NCI-H1105 (cell line): ENCODE data around the gene MYO3A.
"Not testable (repeated sequence)": the region's sequence is repeated elsewhere in the genome, so short reads cannot be mapped to it uniquely, and the experiment has no call there.

ENCODE experiments used
- DNase-seq: peaks from one replicate; lab custom pipeline; 2025; lab: John Stamatoyannopoulos, UW

Gene MYO3A

DNA sequence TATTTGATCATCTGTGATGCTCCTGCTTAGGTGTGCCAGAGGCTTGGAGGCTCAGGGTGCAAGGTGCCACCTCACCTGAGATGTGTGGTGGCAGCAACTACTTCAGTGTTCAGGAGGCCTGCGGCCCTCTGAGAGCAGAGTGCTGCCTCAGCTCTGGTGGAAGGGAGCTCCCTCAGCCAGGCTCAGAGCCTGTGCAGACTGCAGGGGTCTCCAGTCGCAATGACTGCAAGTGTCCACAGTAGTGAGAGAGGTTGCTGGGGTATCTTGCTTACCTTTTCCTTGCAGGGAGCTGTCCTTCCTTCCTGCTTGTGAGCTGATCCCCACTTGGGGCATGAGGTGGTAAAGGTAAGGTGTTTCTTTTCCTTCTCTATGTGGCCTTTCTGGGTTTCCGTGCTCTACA lies 151.5 kb downstream of the MYO3A start:
- DNase-seq, result no peak

DNA sequence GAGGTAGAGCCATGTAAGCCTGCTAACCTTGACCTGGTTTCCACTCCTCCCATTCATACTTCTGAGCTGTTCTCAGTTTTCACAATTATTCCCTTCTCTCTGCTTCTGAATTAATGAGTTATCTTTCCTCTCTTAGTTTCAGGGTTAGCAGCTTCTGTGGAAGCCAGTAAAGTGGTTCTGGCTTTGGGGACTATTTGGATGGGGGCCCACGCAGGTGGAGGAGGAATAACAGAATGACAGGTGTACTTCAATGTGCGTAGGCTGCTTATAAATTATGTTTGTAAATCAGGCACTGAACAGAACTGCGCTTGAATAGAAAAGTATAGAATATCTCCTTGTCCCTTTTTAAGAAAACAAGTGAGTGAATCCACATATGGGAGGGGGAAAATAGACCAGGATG lies 153.6 kb downstream of the MYO3A start:
- DNase-seq, result no peak

DNA sequence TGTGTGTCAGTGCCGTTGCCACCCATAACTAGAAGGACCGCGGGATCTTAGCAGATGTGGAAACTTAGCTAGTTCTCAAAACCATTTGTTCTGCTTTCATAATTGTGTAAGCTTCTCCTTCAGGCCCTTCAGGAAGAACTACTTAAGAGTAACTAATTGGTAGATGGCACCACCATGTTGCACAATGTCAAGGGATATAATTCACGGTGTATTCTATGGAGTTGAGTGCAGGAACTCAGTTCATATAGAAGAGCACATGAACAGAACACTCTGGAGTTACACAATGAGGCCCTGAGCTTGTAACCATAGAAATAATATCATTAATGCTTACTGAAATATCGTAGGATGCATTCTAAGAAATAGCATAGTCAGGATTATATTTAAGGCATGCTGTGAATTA lies 156.0 kb downstream of the MYO3A start:
- no peak for DNase-seq

DNA sequence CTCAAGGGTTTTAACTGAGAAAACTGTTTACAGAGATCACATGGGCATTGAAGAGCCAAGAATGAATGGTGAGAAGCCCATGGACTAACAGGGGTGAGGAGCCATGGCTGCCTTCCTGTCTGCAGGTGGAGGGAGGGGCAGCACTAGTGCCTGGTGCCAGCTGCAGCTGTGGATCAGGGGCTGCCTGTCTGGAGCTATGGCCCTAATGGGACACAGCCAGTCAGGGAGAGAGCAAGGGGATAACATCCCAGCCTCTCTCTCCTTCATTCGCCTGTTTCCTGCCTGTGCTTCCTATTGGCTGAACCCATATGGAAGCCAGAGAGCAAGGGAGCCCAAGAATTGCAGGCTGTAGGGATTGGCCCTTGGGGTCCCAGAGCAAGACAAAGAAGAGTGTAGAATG lies 156.7 kb downstream of the MYO3A start:
- no peak for DNase-seq

DNA sequence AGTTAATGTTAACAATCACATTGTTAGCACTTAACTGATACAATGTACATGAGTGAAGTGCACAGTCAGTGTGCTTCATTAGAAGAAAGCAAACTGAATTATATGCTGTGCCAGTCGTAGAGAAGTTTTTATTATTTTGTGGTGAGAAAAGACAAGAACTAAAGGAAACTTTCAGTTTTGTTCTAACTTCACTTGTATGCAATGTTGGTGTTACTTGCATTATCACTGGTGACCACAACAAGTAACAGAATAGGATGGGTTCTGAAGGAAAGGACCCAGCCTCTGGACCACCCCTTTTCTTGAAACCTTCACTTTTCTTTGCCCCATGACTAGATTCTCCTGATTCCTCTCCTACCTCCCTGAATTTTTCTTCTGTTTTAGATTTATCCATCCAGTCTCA lies 159.2 kb downstream of the MYO3A start:
- DNase-seq, result no peak

DNA sequence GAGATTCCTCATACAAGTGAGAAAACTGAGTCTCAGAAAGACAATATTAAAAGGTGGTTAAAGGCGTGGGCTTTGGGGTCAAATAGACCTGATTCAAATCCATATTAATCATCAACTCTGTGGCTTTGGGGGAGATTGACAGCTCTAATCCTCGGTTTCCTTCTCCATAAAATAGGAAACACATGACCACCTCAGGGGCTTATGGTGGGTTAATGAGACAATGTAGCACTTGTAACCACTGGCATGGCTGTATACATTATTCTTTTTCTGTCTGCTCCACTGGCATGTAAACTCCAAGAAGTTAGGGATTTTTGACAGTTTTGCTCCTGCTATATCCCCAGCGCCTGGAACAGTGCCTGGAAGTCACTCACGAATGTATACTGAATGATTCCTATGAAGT lies 161.8 kb downstream of the MYO3A start:
- DNase-seq, result no peak

DNA sequence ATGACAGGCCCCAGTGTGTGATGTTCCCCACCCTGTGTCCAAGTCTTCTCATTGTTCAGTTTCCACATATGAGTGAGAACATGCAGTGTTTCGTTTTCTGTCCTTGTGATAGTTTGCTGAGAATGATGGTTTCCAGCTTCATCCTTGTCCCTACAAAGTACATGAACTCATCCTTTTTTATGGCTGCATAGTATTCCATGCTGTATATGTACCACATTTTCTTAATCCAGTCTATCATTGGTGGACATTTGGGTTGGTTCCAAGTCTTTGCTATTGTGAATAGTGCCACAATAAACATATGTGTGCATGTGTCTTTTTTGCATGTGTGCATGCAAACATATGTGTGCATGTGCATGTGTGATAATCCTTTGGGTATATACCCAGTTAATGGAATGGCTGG lies 163.5 kb downstream of the MYO3A start:
- not testable (repeated sequence) for DNase-seq

DNA sequence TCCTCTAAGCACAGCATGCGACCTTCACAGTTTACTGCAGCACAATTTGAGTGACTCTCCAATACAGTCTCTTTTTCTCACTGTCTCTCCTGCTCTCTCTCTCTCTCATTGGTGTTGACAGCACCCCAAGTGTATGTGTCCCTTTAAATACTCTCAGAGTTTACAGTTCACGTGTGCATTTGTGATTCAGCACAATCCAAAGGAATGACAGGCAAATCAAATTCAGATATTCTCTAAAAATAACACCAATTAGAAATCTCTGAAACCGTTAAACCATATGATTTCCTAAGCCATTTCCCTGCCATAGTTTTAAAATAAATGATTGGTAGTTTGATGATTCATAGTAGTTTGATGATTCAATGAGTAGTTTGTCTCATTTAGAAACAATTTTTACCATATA lies 178.5 kb downstream of the MYO3A start:
- DNase-seq, result no peak

DNA sequence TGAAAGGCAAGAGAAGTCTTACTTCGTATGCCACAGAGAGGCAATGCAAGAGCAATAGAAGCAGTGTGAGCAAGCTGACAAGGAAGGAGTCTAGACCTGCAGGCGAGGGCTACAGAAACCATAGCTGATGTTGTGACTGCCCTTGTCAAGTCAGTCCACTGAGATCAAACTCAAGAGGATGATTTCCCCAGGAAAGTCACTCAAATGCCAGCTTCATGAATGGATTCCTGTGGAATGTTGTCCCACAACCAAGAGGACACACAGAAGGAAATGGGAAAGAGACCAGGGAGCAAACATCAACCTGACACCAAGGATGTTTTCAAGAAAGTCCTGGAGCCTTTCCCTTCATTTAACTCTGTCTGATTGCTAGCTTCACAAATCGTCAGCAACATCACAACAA lies 204.6 kb downstream of the MYO3A start:
- no peak for DNase-seq

DNA sequence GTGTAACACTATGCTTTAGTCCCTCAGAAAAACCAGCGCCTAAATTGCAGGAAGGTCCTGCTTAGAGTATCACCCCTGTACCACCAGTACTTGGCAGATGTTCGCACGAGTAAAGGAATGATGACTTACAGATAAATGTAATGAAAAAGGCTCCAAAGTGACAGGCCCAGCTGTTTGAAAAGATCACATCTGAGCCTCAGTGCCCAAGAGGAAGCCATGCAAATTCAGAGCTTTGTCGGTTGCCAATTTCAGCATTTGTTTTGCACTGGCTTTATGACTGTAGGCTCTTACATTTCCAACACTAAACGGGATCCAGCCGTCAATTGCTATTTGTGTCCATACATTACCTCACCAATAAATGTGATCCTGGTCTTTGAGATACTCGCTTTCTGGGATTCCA lies 222.0 kb downstream of the MYO3A start:
- DNase-seq, result no peak

DNA sequence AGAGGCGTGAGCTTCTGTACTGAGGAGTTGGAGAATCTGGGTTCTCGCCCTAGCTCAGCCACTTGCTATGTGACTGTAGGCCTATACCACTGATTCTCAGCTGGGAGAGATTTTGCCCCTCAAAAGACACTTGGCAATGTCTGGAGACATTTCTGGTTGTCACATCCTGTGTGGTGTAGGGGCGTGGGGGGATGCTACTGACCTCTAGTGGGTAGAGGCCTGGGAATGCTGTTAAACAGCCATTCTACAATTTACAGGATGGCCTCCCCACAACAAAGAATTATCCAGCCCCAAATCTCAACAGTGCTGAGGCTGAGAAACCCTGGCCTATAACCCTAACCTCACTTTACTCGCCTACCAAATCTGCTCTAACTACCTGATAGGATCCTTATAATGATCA lies 223.7 kb downstream of the MYO3A start:
- DNase-seq, result no peak

DNA sequence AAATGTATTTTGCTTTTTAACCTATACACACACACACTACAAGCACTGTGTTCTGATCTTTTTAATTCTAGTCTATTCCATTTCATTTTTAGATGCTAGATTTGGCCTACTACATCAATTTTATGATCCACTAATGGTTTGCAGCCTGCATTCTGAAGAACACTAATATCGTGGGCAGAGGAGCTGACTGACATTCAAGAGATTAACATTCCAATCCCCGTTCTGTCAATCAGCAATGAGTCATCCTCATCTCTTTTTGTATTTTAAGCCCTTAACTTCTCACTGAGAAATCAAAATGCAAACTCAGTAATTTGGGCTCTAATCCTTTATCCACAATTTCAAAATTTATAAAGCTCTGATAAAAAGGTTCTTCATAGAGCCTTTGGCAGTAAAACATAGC lies 235.4 kb downstream of the MYO3A start:
- no peak for DNase-seq

DNA sequence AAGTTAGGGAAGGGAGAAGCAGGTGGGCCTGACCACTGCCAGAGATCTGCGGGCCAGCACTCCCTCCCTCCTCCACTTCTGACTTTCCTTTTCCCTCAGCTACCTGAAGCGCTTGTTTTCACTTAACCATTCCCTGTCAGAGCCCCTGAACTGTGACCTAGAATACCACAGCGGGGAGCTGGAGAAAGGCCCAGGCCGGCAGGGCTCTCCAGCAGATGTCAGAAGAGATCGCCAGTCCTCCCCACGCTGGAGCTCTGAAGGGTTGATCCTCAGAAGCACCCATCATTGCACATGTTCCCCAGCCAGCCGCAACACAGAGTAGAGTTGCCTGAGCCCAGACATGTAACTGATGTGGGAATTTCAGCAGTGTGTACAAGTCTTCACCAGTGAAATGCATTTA lies 238.1 kb downstream of the MYO3A start:
- DNase-seq, result no peak

DNA sequence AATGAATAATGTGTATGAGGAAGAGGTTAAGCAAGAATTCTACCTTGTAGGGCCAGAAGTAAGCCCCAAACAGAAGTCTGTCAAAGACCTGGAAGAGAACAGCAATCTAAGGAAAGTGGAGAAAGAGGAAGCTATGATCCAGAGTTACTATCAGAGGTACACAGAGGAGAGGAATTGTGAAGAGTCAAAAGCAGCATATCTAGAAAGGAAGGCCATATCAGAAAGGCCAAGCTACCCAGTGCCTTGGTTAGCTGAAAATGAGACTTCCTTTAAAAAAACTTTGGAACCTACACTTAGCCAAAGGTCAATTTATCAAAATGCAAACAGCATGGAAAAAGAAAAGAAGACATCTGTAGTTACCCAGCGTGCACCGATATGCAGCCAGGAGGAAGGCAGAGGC lies 239.8 kb downstream of the MYO3A start:
- no peak for DNase-seq

DNA sequence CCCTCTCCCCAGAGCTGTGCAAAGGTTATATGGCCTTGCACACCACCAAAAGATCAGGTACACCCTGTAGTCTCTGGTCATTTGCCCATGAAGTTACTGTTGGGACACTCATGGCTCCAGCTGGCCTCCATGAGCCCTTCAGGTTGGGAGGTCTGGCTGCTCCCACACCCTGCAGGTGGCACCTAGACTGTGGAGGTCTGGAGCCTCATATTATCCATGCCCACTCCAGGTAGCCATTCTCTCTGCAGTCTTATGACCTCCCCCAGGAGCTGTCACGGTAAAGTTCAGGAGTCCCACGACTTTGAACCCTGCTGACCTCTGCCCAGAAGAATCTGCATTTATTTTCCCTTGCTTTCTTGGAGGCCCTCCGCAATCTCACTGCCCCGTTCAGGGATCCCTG lies 243.3 kb downstream of the MYO3A start:
- no peak for DNase-seq

DNA sequence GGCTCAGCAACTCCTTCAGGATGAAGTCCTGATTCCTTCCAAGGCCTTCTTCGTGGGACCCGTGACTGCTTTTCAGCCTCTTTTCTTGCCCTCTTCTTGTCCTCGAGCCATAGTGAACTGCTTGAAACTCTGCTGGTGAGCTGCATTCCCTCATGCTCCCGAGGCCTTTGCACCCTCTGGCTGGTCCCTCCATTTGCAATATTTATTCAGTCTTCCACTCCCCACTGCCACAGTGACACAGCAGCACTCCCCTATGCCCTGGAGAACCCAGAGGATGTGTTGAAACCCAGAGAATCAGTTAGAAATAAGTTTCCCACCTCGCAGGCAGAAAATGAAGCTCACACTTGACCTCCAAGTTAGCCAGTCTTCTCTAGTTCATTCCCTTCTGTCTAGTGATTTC lies 260.2 kb downstream of the MYO3A start:
- DNase-seq, result no peak

DNA sequence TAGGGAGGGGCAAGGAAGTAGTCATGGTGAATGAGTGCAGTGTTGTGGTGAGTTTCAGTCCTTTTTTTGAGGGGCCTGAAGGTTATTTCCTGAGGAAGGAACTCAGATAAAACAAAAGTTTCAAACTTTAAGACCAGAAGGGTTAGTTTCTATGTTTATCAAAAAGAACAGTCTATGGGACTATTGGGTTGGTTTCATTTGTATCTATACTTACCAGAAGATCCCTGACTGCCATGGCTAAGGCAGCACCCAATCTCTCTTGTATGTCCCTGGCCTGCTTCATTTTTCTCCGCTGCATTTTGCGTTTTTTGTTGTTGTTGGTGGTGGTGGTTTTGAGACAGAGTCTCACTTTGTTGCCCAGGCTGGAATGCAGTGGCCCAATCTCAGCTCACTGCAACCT lies 263.2 kb downstream of the MYO3A start:
- DNase-seq, result no peak

DNA sequence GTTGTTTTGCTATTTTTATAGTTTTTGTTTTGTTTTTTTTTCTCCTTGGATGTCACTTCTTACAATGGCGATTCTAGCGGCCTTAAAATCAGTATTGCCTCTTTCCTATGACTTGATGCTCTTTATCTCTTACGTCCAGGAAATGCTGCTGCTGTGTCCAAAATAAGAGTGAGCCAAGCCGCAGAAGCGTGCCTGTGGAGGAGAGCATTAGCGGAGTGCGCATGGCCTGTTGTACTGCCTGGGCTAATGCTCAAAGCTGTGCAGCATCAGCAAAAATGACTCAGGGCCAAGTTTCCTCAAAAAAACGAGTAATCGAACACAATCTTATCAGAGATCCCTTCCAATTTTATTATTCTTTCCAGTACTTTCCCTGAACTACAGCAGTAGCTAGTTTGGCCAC lies 264.1 kb downstream of the MYO3A start:
- no peak for DNase-seq

DNA sequence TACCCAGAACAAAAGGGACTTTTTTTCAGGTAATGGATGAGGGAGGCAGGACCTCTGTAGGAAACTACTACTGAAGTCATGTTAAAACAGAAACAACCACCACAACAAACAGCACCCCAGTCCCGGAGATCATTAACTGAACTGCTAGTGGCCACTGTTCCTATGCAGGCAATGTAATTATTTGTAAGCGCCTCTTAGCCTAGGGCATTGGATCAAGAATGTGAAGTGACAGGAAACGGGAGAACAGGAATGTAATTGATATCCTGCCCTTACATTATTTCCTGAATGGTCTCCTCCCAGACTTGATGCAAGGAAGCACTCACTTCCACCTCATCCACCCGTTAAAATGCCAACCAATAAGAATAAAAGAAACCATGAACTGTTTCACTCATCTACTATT lies 265.8 kb downstream of the MYO3A start:
- DNase-seq, result no peak

DNA sequence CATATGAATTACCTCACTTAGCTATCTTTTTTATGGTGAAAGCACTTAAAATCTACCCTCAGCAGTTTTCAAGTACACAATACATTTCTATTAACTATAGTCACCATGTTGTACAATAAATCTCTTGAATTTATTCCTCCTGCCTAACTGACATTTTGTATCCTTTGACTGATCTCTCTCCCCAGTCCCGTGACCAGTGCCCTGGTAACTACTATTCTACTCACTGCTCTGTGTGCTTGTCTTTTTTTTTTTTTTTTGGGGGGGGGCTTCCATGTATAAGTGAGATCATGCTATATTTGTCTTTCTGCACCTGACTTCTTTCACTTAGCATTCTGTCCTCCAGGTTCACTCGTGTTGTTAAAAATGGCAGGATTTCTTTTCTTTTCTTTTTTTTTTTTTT lies 271.2 kb downstream of the MYO3A start:
- DNase-seq, result no peak

DNA sequence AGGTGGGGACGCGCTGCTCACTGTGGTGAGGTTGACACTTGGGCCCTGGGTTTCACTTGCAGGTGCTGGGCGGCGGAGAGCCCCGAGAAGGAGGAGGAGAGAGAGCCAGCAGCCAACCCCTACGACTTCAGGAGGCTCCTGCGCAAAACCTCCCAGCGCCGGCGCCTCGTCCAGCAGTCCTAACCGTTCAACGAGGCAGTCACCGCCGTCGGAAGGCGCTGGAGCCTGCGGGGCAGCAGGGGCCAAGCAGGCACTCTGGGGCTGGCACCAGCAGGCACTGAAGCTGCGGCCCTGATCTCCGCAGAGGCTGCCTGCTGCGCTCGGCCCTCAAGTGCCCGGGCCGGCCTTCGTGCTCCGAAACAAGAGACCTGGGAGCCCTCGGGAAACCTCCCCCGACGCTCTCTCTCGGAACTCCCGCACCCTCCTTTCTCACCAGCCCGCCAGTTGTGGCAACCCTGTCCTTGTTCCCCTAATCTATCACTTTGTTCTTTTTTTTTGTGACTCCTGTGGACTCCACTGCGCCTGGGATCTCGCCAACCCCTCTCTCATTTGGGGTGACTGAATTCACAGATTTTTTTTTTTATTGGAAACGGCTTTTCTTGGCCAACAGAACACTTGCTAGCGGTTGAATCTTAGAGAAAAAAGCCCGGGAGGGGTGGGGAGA lies 277.9 kb downstream of the MYO3A start:
- no peak for DNase-seq

DNA sequence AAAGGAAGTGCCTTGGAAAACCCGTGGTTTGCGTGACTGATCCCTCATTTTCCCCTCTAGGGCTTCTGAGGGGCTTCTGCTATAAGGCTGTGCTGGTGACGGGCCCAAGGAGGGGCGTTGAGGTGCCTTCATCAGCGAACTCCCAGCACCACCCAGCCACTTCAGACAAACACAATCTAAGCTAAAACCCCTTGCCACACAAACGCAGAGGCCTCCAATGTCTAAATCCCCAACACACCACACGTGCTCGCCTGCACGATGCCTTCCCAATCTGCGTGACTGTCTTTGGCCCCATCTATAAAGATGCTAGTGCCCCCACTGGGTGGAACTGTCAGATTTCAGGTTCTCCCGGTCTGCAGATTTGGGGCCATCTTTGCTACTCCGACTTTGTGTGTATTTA lies 278.5 kb downstream of the MYO3A start:
- no peak for DNase-seq

DNA sequence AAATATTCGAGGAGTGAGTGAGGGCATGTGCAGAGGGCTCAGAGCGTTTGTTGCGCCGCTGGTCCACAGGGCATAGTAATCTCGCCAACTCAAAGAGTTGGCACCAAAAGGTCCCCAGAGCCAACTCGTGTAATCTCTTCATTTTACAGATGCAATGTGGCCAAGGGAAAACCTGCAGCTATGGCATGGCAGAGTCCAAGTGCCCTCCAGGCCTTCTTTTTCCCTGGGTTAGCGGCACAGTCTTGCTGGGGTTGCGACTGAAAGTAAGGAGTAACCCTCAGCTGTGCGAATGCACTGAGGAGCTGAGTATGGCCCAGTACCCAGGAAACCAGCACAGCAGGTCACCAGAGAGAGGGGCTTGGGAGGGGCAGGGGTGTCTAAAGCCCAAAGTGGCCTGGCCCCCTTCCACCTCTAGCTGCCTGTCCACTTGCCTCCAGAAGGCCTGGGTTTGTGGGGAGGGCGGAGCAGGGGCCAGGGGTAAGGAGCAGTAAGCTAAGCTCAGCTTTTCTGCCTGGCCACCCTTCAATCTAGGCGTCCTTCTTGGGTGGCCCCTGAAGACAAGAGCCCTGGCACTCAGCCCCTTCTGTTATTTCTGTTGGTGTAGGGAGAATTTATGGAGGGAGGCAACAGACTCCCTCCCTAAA lies 279.2 kb downstream of the MYO3A start:
- DNase-seq, result no peak

DNA sequence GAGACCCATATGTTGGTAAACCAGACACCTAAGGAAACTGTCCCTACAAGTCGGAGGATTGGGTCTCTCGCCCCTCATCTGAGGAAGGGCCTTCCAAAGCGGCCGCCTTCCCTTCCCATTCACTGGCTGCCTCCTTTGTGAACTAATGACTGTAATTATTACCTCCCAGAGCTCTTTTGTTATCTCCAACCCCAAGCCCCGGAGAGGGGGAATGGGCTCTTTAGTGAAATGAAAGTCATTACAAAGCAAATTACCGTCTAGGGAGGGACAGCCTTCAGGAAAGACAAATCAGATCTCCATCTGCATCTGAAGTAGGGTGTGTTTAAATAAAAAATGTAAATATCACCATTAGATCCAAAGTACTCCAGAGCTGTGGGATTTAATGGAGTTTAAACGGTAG lies 280.0 kb downstream of the MYO3A start:
- peak; percentile 81 for DNase-seq
